Skeletal muscle tissue (tissue), 4 donors: ENCODE results near the gene GPX3. TPM values are rescaled to one million over a fixed set of nuclear protein-coding genes. Genes with fewer than 3 reads are reported as not detected.

Experiments
- H3K27ac ChIP-seq: one replicate; pipeline ENCODE4 v1.7.0; 2013; ENCODE audit warnings: mild to moderate bottlenecking, low read depth, low read length, inconsistent platforms
- H3K27me3 ChIP-seq, 3 donors: one replicate each; pipeline ENCODE4 v1.7.0; 2013; ENCODE audit warnings: low read length in 3 of 3; ENCODE audit not compliant: control insufficient read depth in 3 of 3, insufficient read depth in 3 of 3
- H3K36me3 ChIP-seq, 3 donors: one replicate each; pipeline ENCODE4 v1.7.0; 2013; ENCODE audit warnings: low read length in 3 of 3; ENCODE audit not compliant: control insufficient read depth in 3 of 3, insufficient read depth in 3 of 3
- H3K4me1 ChIP-seq, 3 donors: one replicate each; pipeline ENCODE4 v1.7.0; 2013; ENCODE audit warnings: low read length in 3 of 3, mild to moderate bottlenecking in 3 of 3; ENCODE audit not compliant: control insufficient read depth in 3 of 3, insufficient read depth in 3 of 3
- H3K4me3 ChIP-seq, 3 donors: one replicate each; pipeline ENCODE4 v1.7.0; 2013; ENCODE audit warnings: low read length in 3 of 3
- H3K9ac ChIP-seq, 3 donors: one replicate each; pipeline ENCODE4 v1.7.0; 2013; ENCODE audit warnings: low read length in 3 of 3, mild to moderate bottlenecking in 3 of 3, moderate library complexity in 2 of 3, low read depth in 1 of 3
- H3K9me3 ChIP-seq, 3 donors: one replicate each; pipeline ENCODE4 v1.7.0; 2013; ENCODE audit warnings: low read length in 3 of 3; ENCODE audit not compliant: control insufficient read depth in 3 of 3
- total RNA-seq: library from RNA; depleted of rRNA; stranded (reverse); fragments of >200 nt; gene quantifications from one replicate; pipeline ENCODE4 v1.2.3, GENCODE V29; 2014
- donor health status: Osteomylitis.

The GPX3 gene
- total RNA-seq, 1 donor from 2014 or later, result 33.4 TPM

- peaks cover 81 to 92% (median 90%) of the 10 kb centered on the region in 3 donors for H3K4me1 ChIP-seq
- peaks cover 32 to 45% (median 42%) of the 10 kb centered on the region in 3 donors for H3K36me3 ChIP-seq
- H3K27ac ChIP-seq, result peak overlapping the region; percentile 93
- H3K27me3 ChIP-seq, result no peaks in the 10 kb centered on the region
- no peaks in the 10 kb centered on the region for H3K9me3 ChIP-seq
- H3K9ac ChIP-seq, result peak overlapping the region; percentile 39 to 76 (median 54)
- peak overlapping the region in 2 of 3 donors; percentile 44 to 66 for H3K4me3 ChIP-seq
These were observed 43.0 kb downstream of the GPX3 start for GRCh38 chr5:151063142-151063989.

DNA sequence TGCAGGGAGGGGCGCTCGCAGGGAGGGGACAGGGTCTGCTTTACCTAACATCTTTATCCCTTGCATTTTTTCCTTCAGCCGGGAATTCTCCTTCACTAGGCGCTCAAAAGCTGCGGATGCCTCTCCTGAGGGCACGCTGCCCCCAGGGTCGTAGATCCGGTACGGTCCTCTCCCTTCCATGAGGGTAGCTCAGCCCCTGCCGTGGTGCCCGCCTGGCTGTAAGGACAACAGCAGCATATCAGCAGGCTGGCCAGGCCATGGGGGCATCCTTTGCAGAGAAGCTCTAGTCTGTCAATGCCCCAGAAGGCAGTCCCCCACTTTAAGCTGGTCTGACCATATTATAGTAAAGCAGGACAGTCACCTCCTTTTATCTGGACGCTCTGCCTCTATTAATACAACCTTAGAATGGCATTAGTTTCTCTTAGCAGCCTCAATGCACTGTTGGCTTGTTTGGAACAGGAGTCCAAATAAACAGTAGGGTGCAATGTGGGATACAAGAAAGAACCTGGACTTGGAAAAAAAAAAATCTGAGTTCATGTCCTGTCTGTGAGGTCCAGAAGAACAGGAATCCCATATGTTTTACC is 44.6 kb downstream of the GPX3 start:
- Histone ChIP-seq H3K4me3 (no peak overlapping the region), H3K36me3 (peaks cover 22 to 34% (median 32%) of the 10 kb centered on the region in 3 donors), H3K27me3 (no peaks in the 10 kb centered on the region), H3K9me3 (no peaks in the 10 kb centered on the region), H3K9ac (peak overlapping the region in 1 of 3 donors; percentile 51), H3K27ac (peak overlapping the region; percentile 93), H3K4me1 (peaks cover 80 to 92% (median 90%) of the 10 kb centered on the region in 3 donors)

DNA sequence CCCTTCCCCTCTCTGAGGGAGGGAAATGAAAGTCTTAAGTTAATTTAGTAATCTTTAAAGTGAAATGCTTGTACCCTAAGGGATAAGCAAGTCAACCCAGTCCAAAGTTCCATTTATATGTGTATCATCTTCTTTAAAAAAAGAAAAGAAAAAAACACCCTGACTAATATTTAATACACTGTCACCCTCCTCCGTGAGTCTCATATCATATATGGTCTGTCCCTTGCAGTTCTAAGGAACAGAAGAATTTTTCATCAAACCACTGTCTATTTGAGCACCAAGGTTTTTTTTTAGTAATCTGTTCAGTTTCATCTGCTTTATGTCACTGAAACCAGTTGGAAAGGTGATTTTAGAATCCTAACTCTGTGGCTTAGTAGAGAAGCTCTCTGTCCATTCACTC is 45.2 kb downstream of the GPX3 start:
- Histone ChIP-seq H3K9me3 (no peaks in the 10 kb centered on the region), H3K4me1 (peaks cover 79 to 92% (median 89%) of the 10 kb centered on the region in 3 donors), H3K4me3 (no peak overlapping the region), H3K36me3 (peaks cover 19 to 30% (median 29%) of the 10 kb centered on the region in 3 donors), H3K27me3 (no peaks in the 10 kb centered on the region), H3K27ac (peak overlapping the region; percentile 33), H3K9ac (no peak overlapping the region)

- H3K36me3 ChIP-seq, result peaks cover 10 to 21% (median 18%) of the 10 kb centered on the region in 3 donors
These were observed 46.5 kb downstream of the GPX3 start for GRCh38 chr5:151066920-151067319.

GRCh38 chr5:151067632-151068432 is 47.4 kb downstream of the GPX3 start:
- Histone ChIP-seq H3K9me3 (no peaks in the 10 kb centered on the region), H3K4me3 (peak overlapping the region in 2 of 3 donors; percentile 49 to 63), H3K36me3 (peaks cover 5 to 12% (median 11%) of the 10 kb centered on the region in 3 donors), H3K9ac (peak overlapping the region; percentile 52 to 71 (median 57)), H3K27me3 (no peaks in the 10 kb centered on the region), H3K27ac (peak overlapping the region; percentile 76), H3K4me1 (peaks cover 82 to 95% (median 83%) of the 10 kb centered on the region in 3 donors)

More at GRCh38 chr5:151066920-151067319, 46.5 kb downstream of the GPX3 start:
- Histone ChIP-seq H3K9ac (peak overlapping the region in 2 of 3 donors; percentile 33 to 50), H3K4me1 (peaks cover 84 to 95% (median 86%) of the 10 kb centered on the region in 3 donors), H3K4me3 (no peak overlapping the region), H3K9me3 (no peaks in the 10 kb centered on the region), H3K27ac (peak overlapping the region; percentile 76), H3K27me3 (no peaks in the 10 kb centered on the region)

GRCh38 chr5:151068433-151069197 is 48.2 kb downstream of the GPX3 start:
- H3K9ac ChIP-seq, result peak overlapping the region; percentile 52 to 71 (median 57)
- H3K27ac ChIP-seq, result peak overlapping the region; percentile 76
- no peaks in the 10 kb centered on the region for H3K27me3 ChIP-seq
- no peaks in the 10 kb centered on the region for H3K9me3 ChIP-seq
- H3K4me3 ChIP-seq, result peak overlapping the region in 2 of 3 donors; percentile 49 to 63
- H3K36me3 ChIP-seq, result peaks cover 3 to 10% (median 8%) of the 10 kb centered on the region in 3 donors
- peaks cover 74 to 88% (median 75%) of the 10 kb centered on the region in 3 donors for H3K4me1 ChIP-seq

- Histone ChIP-seq H3K27ac (peak overlapping the region; percentile 31), H3K9ac (peak overlapping the region in 1 of 3 donors; percentile 10), H3K4me3 (no peak overlapping the region), H3K36me3 (peaks cover 3 to 14% (median 8%) of the 10 kb centered on the region in 3 donors), H3K4me1 (peaks cover 61 to 75% (median 63%) of the 10 kb centered on the region in 3 donors), H3K9me3 (no peaks in the 10 kb centered on the region), H3K27me3 (no peaks in the 10 kb centered on the region)
These were observed 50.1 kb downstream of the GPX3 start for GRCh38 chr5:151070449-151070848.

GRCh38 chr5:151071021-151071420 is 50.6 kb downstream of the GPX3 start:
- no peaks in the 10 kb centered on the region for H3K9me3 ChIP-seq
- H3K9ac ChIP-seq, result no peak overlapping the region
- H3K4me1 ChIP-seq, result peaks cover 65 to 76% (median 66%) of the 10 kb centered on the region in 3 donors
- H3K27ac ChIP-seq, result peak overlapping the region; percentile 31
- no peaks in the 10 kb centered on the region for H3K27me3 ChIP-seq
- H3K36me3 ChIP-seq, result peaks cover 3 to 14% (median 8%) of the 10 kb centered on the region in 3 donors
- H3K4me3 ChIP-seq, result no peak overlapping the region
